ENCODE results near the gene UGT2B17. TPM values are rescaled to one million over a fixed set of nuclear protein-coding genes. Genes with fewer than 3 reads are reported as not detected.

Gene UGT2B17
- total RNA-seq, 2 experiments from 2014 or later: not detected

GRCh38 chr4:68499021-68499420 is 77.1 kb downstream of the UGT2B17 start:
- Histone ChIP-seq H3K4me1 (ENCODE audit: insufficient read depth, low read length) (no peaks in the 10 kb centered on the region), H3K9me3 (ENCODE audit: control insufficient read depth in 1 of 2, insufficient read depth in 1 of 2, low read length in 2 of 2) (no peaks in the 10 kb centered on the region), H3K27me3 (ENCODE audit: control insufficient read depth in 1 of 2, insufficient read depth in 2 of 2, low read length in 2 of 2) (no peaks in the 10 kb centered on the region), H3K36me3 (ENCODE audit: insufficient read depth, low read length) (no peaks in the 10 kb centered on the region), H3K4me3 (ENCODE audit: low read length) (no peak overlapping the region), H3K27ac (ENCODE audit: low read depth in 1 of 2, low read length in 2 of 2) (no peak overlapping the region)
- CTCF ChIA-PET: interaction anchor here (0.8 to 1.4 kb wide), 2 partner anchors 10 to 36 kb away, joined by 3 to 4 read pairs; no protein-coding TSS in a partner anchor
- no peak for TF ChIP-seq CTCF (IDR thresholded peaks at IDR 0.05)
- no peak overlapping the region for H3K27ac Mint-ChIP-seq
- no peaks in the 10 kb centered on the region for H3K27me3 Mint-ChIP-seq
- H3K4me3 Mint-ChIP-seq: no peak overlapping the region
- H3K36me3 Mint-ChIP-seq (ENCODE audit: low read depth): no peaks in the 10 kb centered on the region
- H3K4me1 Mint-ChIP-seq (ENCODE audit: low read depth): peaks cover 13% of the 10 kb centered on the region
- intact Hi-C loops (cut with DNase I, micrococcal nuclease): no loop called here
- no peak for DNase-seq
- H3K9me3 Mint-ChIP-seq: no peaks in the 10 kb centered on the region
- ATAC-seq (ENCODE audit: poor library complexity): no peak
- POLR2A ChIA-PET: no interaction called here

- Histone ChIP-seq H3K9me3 (ENCODE audit: control insufficient read depth in 1 of 2, insufficient read depth in 1 of 2, low read length in 2 of 2) (no peaks in the 10 kb centered on the region), H3K4me3 (ENCODE audit: low read length) (no peak overlapping the region), H3K27me3 (ENCODE audit: control insufficient read depth in 1 of 2, insufficient read depth in 2 of 2, low read length in 2 of 2) (no peaks in the 10 kb centered on the region), H3K4me1 (ENCODE audit: insufficient read depth, low read length) (no peaks in the 10 kb centered on the region), H3K36me3 (ENCODE audit: insufficient read depth, low read length) (no peaks in the 10 kb centered on the region), H3K27ac (ENCODE audit: low read depth in 1 of 2, low read length in 2 of 2) (no peak overlapping the region)
- intact Hi-C loops (cut with DNase I, micrococcal nuclease): no loop called here
- Mint-ChIP-seq H3K27ac (no peak overlapping the region), H3K4me1 (ENCODE audit: low read depth) (peaks cover 16% of the 10 kb centered on the region), H3K36me3 (ENCODE audit: low read depth) (no peaks in the 10 kb centered on the region), H3K4me3 (no peak overlapping the region), H3K9me3 (no peaks in the 10 kb centered on the region), H3K27me3 (no peaks in the 10 kb centered on the region)
- ATAC-seq (ENCODE audit: poor library complexity): peak; percentile 97
- peak; percentile 14 to 73 (median 41) for DNase-seq
- ChIA-PET CTCF (interaction anchor here (0.7 to 1.4 kb wide), 3 partner anchors 10 to 36 kb away, joined by 3 to 4 read pairs (median 3); no protein-coding TSS in a partner anchor), POLR2A (no interaction called here)
- TF ChIP-seq CTCF (IDR thresholded peaks at IDR 0.05): peak; percentile 94
Observed at GRCh38 chr4:68498413-68499007, 77.6 kb downstream of the UGT2B17 start.

- H3K9me3 ChIP-seq (ENCODE audit: control insufficient read depth in 1 of 2, insufficient read depth in 1 of 2, low read length in 2 of 2): no peaks in the 10 kb centered on the region
- no peak overlapping the region for H3K4me3 ChIP-seq (ENCODE audit: low read length)
- CTCF ChIA-PET: no interaction called here
- no peaks in the 10 kb centered on the region for H3K27me3 ChIP-seq (ENCODE audit: control insufficient read depth in 1 of 2, insufficient read depth in 2 of 2, low read length in 2 of 2)
- no peaks in the 10 kb centered on the region for H3K36me3 Mint-ChIP-seq (ENCODE audit: low read depth)
- H3K27ac Mint-ChIP-seq: no peak overlapping the region
- no peak for TF ChIP-seq CTCF (IDR thresholded peaks at IDR 0.05)
- ATAC-seq (ENCODE audit: poor library complexity): no peak
- no peaks in the 10 kb centered on the region for H3K4me1 ChIP-seq (ENCODE audit: insufficient read depth, low read length)
- H3K27ac ChIP-seq (ENCODE audit: low read depth in 1 of 2, low read length in 2 of 2): no peak overlapping the region
- no peaks in the 10 kb centered on the region for H3K9me3 Mint-ChIP-seq
- H3K4me1 Mint-ChIP-seq (ENCODE audit: low read depth): peaks cover 16% of the 10 kb centered on the region
- no peaks in the 10 kb centered on the region for H3K36me3 ChIP-seq (ENCODE audit: insufficient read depth, low read length)
- H3K27me3 Mint-ChIP-seq: no peaks in the 10 kb centered on the region
- intact Hi-C loops (cut with DNase I, micrococcal nuclease): no loop called here
- DNase-seq: no peak
- POLR2A ChIA-PET: no interaction called here
- H3K4me3 Mint-ChIP-seq: no peak overlapping the region
Observed at GRCh38 chr4:68494688-68495087, 81.4 kb downstream of the UGT2B17 start.

All from CD4-positive, alpha-beta T cell (primary cell).